ENCODE data around the gene DCDC2. TPM values are rescaled to one million over a fixed set of nuclear protein-coding genes. Genes with fewer than 3 reads are reported as not detected.

DCDC2 gene
- total and polyA plus RNA-seq, 8 donors, result 13.1 to 40.4 (median 21.1) TPM

Other genes with a start within 250 kb of the DCDC2 start
- under 1 TPM in 5 of 6 donors, not detected in 1; 0.12 to 0.37 (median 0.28) TPM for gene NRSN1, start 231.8 kb downstream of the DCDC2 start, total RNA-seq
- 1 to 10 TPM in 1 of 2 donors, under 1 TPM in 1; 0.23 to 1.2 TPM for gene NRSN1, start 231.8 kb downstream of the DCDC2 start, polyA plus RNA-seq
- gene MRS2, start 44.9 kb upstream of the DCDC2 start, total RNA-seq, result 10 to 100 TPM in 5 of 6 donors, 1 to 10 TPM in 1; 9.4 to 17.4 (median 13.0) TPM
- gene MRS2, start 44.9 kb upstream of the DCDC2 start, polyA plus RNA-seq, result 10 to 100 TPM in 1 of 2 donors, 1 to 10 TPM in 1; 7.4 to 11.2 TPM
- 1 to 10 TPM in 3 of 6 donors, under 1 TPM in 3; 0.37 to 1.2 (median 1.0) TPM for gene GPLD1, start 131.5 kb upstream of the DCDC2 start, total RNA-seq
- gene GPLD1, start 131.5 kb upstream of the DCDC2 start, polyA plus RNA-seq, result under 1 TPM; 0.27 to 0.73 TPM
- gene ALDH5A1, start 136.9 kb upstream of the DCDC2 start, total RNA-seq, result 1 to 10 TPM; 3.8 to 9.2 (median 6.1) TPM
- gene ALDH5A1, start 136.9 kb upstream of the DCDC2 start, polyA plus RNA-seq, result 1 to 10 TPM; 2.1 to 5.9 TPM

Measured in pancreas (tissue), 8 donors.